Measurements from ENCODE around the gene HBM. TPM values are rescaled to one million over a fixed set of nuclear protein-coding genes. Genes with fewer than 3 reads are reported as not detected.
A peak's percentile ranks its signal among the peaks of the same experiment; 100 is the strongest.
"Not testable (repeated sequence)": the region's sequence is repeated elsewhere in the genome, so short reads cannot be mapped to it uniquely, and the experiment has no call there.

Gene HBM
- total and polyA plus RNA-seq, 2 donors = 25.3 TPM; not detected in 1

- H3K27ac ChIP-seq (ENCODE audit: low read depth in 1 of 2, low read length in 1 of 2) = peak overlapping the region in 1 of 2 donors; percentile 18
- peaks cover 2 to 18% of the 10 kb centered on the region in 2 donors for H3K27me3 ChIP-seq (ENCODE audit: control insufficient read depth in 2 of 2, insufficient read depth in 1 of 2, low read length in 1 of 2)
- no peak overlapping the region for H3K4me3 ChIP-seq (ENCODE audit: low read length in 2 of 2)
- 91% methylated on average over 12 of the region's 12 CpGs for WGBS
- H3K36me3 ChIP-seq (ENCODE audit: control insufficient read depth in 2 of 2, insufficient read depth in 2 of 2, low read length in 1 of 2) = no peaks in the 10 kb centered on the region
- DNase-seq (ENCODE audit: low read depth in 6 of 9, low spot score in 9 of 9) = no peak
- no peaks in the 10 kb centered on the region for H3K9me3 ChIP-seq (ENCODE audit: control insufficient read depth in 2 of 2, insufficient read depth in 1 of 2, low read length in 1 of 2)
- H3K4me1 ChIP-seq (ENCODE audit: control insufficient read depth in 2 of 2, insufficient read depth in 2 of 2, low read length in 2 of 2) = peaks cover 2 to 9% of the 10 kb centered on the region in 2 donors
These were observed 23.3 kb upstream of the HBM start for GRCh38 chr16:142405-142967.

GRCh38 chr16:143047-143446, 22.7 kb upstream of the HBM start:
- 93% methylated on average over 6 of the region's 6 CpGs for WGBS
- DNase-seq (ENCODE audit: low read depth in 6 of 9, low spot score in 9 of 9) = no peak
- Histone ChIP-seq H3K27ac (ENCODE audit: low read depth in 1 of 2, low read length in 1 of 2) (peak overlapping the region in 1 of 2 donors; percentile 28), H3K27me3 (ENCODE audit: control insufficient read depth in 2 of 2, insufficient read depth in 1 of 2, low read length in 1 of 2) (peaks cover 2 to 18% of the 10 kb centered on the region in 2 donors), H3K4me1 (ENCODE audit: control insufficient read depth in 2 of 2, insufficient read depth in 2 of 2, low read length in 2 of 2) (peaks cover 0 to 3% of the 10 kb centered on the region in 2 donors), H3K36me3 (ENCODE audit: control insufficient read depth in 2 of 2, insufficient read depth in 2 of 2, low read length in 1 of 2) (no peaks in the 10 kb centered on the region), H3K4me3 (ENCODE audit: low read length in 2 of 2) (no peak overlapping the region), H3K9me3 (ENCODE audit: control insufficient read depth in 2 of 2, insufficient read depth in 1 of 2, low read length in 1 of 2) (no peaks in the 10 kb centered on the region)

- no peaks in the 10 kb centered on the region for H3K36me3 ChIP-seq (ENCODE audit: control insufficient read depth in 2 of 2, insufficient read depth in 2 of 2, low read length in 1 of 2)
- peaks cover 0 to 3% of the 10 kb centered on the region in 2 donors for H3K4me1 ChIP-seq (ENCODE audit: control insufficient read depth in 2 of 2, insufficient read depth in 2 of 2, low read length in 2 of 2)
- peak overlapping the region in 1 of 2 donors; percentile 28 for H3K27ac ChIP-seq (ENCODE audit: low read depth in 1 of 2, low read length in 1 of 2)
- 84% methylated on average over 6 of the region's 6 CpGs for WGBS
- DNase-seq (ENCODE audit: low read depth in 6 of 9, low spot score in 9 of 9) = no peak
- no peaks in the 10 kb centered on the region for H3K9me3 ChIP-seq (ENCODE audit: control insufficient read depth in 2 of 2, insufficient read depth in 1 of 2, low read length in 1 of 2)
- peaks cover 3 to 19% of the 10 kb centered on the region in 2 donors for H3K27me3 ChIP-seq (ENCODE audit: control insufficient read depth in 2 of 2, insufficient read depth in 1 of 2, low read length in 1 of 2)
- no peak overlapping the region for H3K4me3 ChIP-seq (ENCODE audit: low read length in 2 of 2)
These were observed 22.3 kb upstream of the HBM start for GRCh38 chr16:143456-143855.

GRCh38 chr16:144797-145252, 21.0 kb upstream of the HBM start:
- DNase-seq (ENCODE audit: low read depth in 6 of 9, low spot score in 9 of 9) = no peak
- H3K27ac ChIP-seq (ENCODE audit: low read depth in 1 of 2, low read length in 1 of 2) = no peak overlapping the region
- 94% methylated on average over 14 of the region's 14 CpGs for WGBS

GRCh38 chr16:146646-147045, 19.1 kb upstream of the HBM start:
- Histone ChIP-seq H3K27me3 (ENCODE audit: control insufficient read depth in 2 of 2, insufficient read depth in 1 of 2, low read length in 1 of 2) (peaks cover 2 to 33% of the 10 kb centered on the region in 2 donors), H3K9me3 (ENCODE audit: control insufficient read depth in 2 of 2, insufficient read depth in 1 of 2, low read length in 1 of 2) (no peaks in the 10 kb centered on the region), H3K36me3 (ENCODE audit: control insufficient read depth in 2 of 2, insufficient read depth in 2 of 2, low read length in 1 of 2) (no peaks in the 10 kb centered on the region), H3K4me1 (ENCODE audit: control insufficient read depth in 2 of 2, insufficient read depth in 2 of 2, low read length in 2 of 2) (no peaks in the 10 kb centered on the region), H3K27ac (ENCODE audit: low read depth in 1 of 2, low read length in 1 of 2) (no peak overlapping the region), H3K4me3 (ENCODE audit: low read length in 2 of 2) (no peak overlapping the region)
- WGBS = 91% methylated on average over 2 of the region's 2 CpGs
- DNase-seq (ENCODE audit: low read depth in 6 of 9, low spot score in 9 of 9) = no peak

More at GRCh38 chr16:144797-145252, 21.0 kb upstream of the HBM start:
- H3K27me3 ChIP-seq (ENCODE audit: control insufficient read depth in 2 of 2, insufficient read depth in 1 of 2, low read length in 1 of 2) = peaks cover 4 to 29% of the 10 kb centered on the region in 2 donors
- H3K4me1 ChIP-seq (ENCODE audit: control insufficient read depth in 2 of 2, insufficient read depth in 2 of 2, low read length in 2 of 2) = no peaks in the 10 kb centered on the region
- H3K4me3 ChIP-seq (ENCODE audit: low read length in 2 of 2) = no peak overlapping the region
- H3K36me3 ChIP-seq (ENCODE audit: control insufficient read depth in 2 of 2, insufficient read depth in 2 of 2, low read length in 1 of 2) = no peaks in the 10 kb centered on the region
- H3K9me3 ChIP-seq (ENCODE audit: control insufficient read depth in 2 of 2, insufficient read depth in 1 of 2, low read length in 1 of 2) = no peaks in the 10 kb centered on the region

- Histone ChIP-seq H3K9me3 (ENCODE audit: control insufficient read depth in 2 of 2, insufficient read depth in 1 of 2, low read length in 1 of 2) (no peaks in the 10 kb centered on the region), H3K4me1 (ENCODE audit: control insufficient read depth in 2 of 2, insufficient read depth in 2 of 2, low read length in 2 of 2) (peaks cover 0 to under 1% of the 10 kb centered on the region in 2 donors), H3K27me3 (ENCODE audit: control insufficient read depth in 2 of 2, insufficient read depth in 1 of 2, low read length in 1 of 2) (peaks cover 4 to 39% of the 10 kb centered on the region in 2 donors), H3K36me3 (ENCODE audit: control insufficient read depth in 2 of 2, insufficient read depth in 2 of 2, low read length in 1 of 2) (no peaks in the 10 kb centered on the region), H3K27ac (ENCODE audit: low read depth in 1 of 2, low read length in 1 of 2) (no peak overlapping the region), H3K4me3 (ENCODE audit: low read length in 2 of 2) (no peak overlapping the region)
- 63% methylated on average over 9 of the region's 9 CpGs for WGBS
- no peak for DNase-seq (ENCODE audit: low read depth in 6 of 9, low spot score in 9 of 9)
These were observed 16.6 kb upstream of the HBM start for GRCh38 chr16:149024-149660.

- peaks cover 0 to 10% of the 10 kb centered on the region in 2 donors for H3K4me1 ChIP-seq (ENCODE audit: control insufficient read depth in 2 of 2, insufficient read depth in 2 of 2, low read length in 2 of 2)
- peaks cover 23 to 65% of the 10 kb centered on the region in 2 donors for H3K27me3 ChIP-seq (ENCODE audit: control insufficient read depth in 2 of 2, insufficient read depth in 1 of 2, low read length in 1 of 2)
- DNase-seq (ENCODE audit: low read depth in 6 of 9, low spot score in 9 of 9) = no peak
- H3K36me3 ChIP-seq (ENCODE audit: control insufficient read depth in 2 of 2, insufficient read depth in 2 of 2, low read length in 1 of 2) = no peaks in the 10 kb centered on the region
- no peak within 1 kb of the TSS for H3K4me3 ChIP-seq (ENCODE audit: low read length in 2 of 2)
- H3K9me3 ChIP-seq (ENCODE audit: control insufficient read depth in 2 of 2, insufficient read depth in 1 of 2, low read length in 1 of 2) = no peaks in the 10 kb centered on the region
- no peak within 1 kb of the TSS for H3K27ac ChIP-seq (ENCODE audit: low read depth in 1 of 2, low read length in 1 of 2)
- 91% methylated on average over 17 of the region's 17 CpGs for WGBS
These were observed 13.3 kb upstream of the HBM start, which contains the start of gene HBZ for GRCh38 chr16:152141-153128. Gene HBZ, plus strand, starts transcription at chr16:152644. Its CDS starts 266 bp downstream, at chr16:152910.

GRCh38 chr16:153129-153521, 12.7 kb upstream of the HBM start:
- H3K27me3 ChIP-seq (ENCODE audit: control insufficient read depth in 2 of 2, insufficient read depth in 1 of 2, low read length in 1 of 2) = peaks cover 23 to 70% of the 10 kb centered on the region in 2 donors
- not testable (repeated sequence) for H3K4me3 ChIP-seq (ENCODE audit: low read length in 2 of 2); H3K4me1 ChIP-seq (ENCODE audit: control insufficient read depth in 2 of 2, insufficient read depth in 2 of 2, low read length in 2 of 2); DNase-seq (ENCODE audit: low read depth in 6 of 9, low spot score in 9 of 9); H3K9me3 ChIP-seq (ENCODE audit: control insufficient read depth in 2 of 2, insufficient read depth in 1 of 2, low read length in 1 of 2); H3K36me3 ChIP-seq (ENCODE audit: control insufficient read depth in 2 of 2, insufficient read depth in 2 of 2, low read length in 1 of 2); H3K27ac ChIP-seq (ENCODE audit: low read depth in 1 of 2, low read length in 1 of 2)
- WGBS = 71% methylated on average over 4 of the region's 6 CpGs
